Stimulated activated CD4-positive, alpha-beta T cell treated with anti-CD3 and anti-CD28 coated beads, TNF-alpha, amount 100 ng/mL, for 4 hours (primary cell): Measurements from ENCODE around the gene PHEX.

Experiments used
- DNase-seq, 3 experiments: peaks; one replicate each; pipeline ENCODE4 v3.0.0-alpha.2; 2020; ENCODE audit warnings: low read depth in 3 of 3

Gene PHEX

GRCh38 chrX:22148565-22148964 is 116.4 kb downstream of the PHEX start:
- no peak for DNase-seq

DNA sequence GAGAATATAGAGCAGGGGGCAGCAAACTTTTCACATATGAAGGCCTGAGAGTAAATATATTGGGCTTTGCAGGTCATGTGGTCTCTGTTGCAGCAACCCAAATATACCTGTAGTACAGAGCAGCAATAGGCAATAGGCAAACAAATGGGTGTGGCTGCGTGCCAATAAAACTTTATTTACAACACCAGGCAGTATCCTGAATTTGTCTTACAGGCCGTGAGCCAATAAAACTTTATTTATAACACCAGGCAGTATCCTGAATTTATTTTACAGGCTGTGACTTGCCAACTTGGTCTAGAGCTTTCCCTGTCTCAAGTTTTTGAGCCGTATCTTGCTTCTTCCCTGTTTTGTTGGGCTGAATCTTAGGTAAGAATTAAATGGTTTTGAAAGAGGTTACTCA is 118.2 kb downstream of the PHEX start:
- DNase-seq = no peak

DNA sequence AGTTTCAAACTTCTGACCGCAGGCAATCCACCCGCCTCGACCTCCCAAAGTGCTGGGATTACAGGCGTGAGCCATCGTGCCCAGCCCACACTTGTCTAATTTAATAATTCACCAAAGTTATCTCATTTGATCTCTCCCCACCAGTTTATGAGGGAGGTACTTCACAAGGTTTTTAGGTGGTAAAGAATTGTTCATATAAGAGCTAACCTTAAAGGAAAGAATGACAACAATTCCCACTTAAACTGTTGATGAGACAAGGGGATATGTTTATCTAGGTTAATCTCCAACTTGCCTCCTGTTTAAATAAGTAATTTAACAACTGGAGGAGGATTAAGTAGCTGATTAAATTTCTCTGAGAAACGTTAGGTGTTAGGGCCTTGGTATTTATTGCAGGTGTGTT is 123.0 kb downstream of the PHEX start:
- DNase-seq = no peak

GRCh38 chrX:22159071-22159470 is 126.9 kb downstream of the PHEX start:
- no peak for DNase-seq

GRCh38 chrX:22163326-22163725 is 131.2 kb downstream of the PHEX start:
- DNase-seq = no peak

- DNase-seq = no peak
These were observed 132.8 kb downstream of the PHEX start for GRCh38 chrX:22164770-22165388.

DNA sequence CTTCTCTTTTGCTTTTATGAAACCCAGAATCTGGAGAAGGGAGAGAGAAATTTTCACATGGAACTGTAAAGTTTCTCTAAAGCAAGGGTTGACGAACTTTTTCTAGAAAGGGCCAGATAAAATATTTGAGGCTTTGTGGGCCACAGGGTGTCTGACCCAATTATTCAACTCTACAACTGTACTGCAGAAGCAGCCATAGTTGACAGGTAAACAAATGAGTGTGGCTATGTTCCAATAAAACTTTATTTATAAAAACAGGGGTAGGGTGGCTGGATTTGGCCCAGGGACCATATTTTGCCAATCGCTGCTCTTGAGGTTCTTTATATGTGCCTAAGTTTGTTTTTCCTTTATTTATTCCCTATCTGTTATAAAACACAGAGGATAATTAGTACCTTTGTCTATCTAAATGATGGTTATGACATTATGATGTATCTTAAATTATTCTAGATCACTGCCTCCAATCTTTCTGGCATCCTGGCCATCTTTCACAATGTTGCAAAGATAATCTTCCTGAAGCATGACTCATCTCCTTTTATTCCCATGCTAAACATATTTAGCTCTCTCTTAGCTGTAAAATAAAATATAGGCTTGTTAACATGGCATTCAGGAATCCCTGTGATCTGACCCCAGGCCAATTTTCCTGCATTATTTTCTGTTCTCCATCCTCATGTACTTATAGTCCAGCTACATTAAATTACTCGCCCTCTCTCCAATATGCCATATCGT is 133.8 kb downstream of the PHEX start:
- DNase-seq = no peak

GRCh38 chrX:22171287-22172060 is 139.3 kb downstream of the PHEX start:
- DNase-seq = no peak

DNA sequence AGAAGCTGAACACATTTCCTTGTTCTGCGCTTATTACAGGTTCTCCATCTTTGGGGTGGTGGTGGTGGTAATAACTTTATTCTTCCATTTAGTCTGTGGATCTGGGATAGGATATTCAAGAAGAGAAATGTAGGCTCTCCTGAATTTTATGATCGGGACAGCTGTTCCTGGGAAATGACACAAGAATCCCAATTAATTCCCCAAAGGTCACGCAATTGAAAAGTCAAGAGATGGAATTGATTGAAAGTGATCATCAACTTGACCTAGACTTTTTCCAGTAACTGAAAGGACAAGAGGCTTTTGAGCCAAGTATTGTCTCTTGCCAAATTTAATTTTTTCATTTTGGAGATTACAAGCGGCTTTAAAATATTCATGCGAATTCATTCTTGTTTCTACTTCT is 141.8 kb downstream of the PHEX start:
- no peak for DNase-seq

GRCh38 chrX:22177950-22178515 is 145.9 kb downstream of the PHEX start:
- DNase-seq = no peak

GRCh38 chrX:22184096-22184495 is 152.0 kb downstream of the PHEX start:
- no peak for DNase-seq

DNA sequence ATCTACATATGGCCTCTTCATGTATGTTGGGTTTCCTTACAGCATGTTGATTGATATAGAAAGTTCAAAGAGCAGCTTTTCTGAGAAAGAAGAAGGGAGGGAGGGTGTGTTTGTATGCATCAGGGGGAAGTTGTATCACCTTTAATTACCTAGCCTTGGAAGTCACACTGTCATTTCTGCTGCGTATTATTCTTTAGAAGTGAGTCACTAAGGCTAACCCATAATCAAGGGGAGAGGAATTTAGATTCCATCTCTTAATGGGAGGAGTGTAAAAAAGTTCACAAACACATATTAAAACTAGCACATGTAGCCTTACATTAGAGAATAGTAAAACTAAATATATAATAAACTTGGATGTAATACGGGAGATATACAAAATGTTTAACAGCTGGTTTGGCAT is 154.0 kb downstream of the PHEX start:
- DNase-seq = no peak

DNA sequence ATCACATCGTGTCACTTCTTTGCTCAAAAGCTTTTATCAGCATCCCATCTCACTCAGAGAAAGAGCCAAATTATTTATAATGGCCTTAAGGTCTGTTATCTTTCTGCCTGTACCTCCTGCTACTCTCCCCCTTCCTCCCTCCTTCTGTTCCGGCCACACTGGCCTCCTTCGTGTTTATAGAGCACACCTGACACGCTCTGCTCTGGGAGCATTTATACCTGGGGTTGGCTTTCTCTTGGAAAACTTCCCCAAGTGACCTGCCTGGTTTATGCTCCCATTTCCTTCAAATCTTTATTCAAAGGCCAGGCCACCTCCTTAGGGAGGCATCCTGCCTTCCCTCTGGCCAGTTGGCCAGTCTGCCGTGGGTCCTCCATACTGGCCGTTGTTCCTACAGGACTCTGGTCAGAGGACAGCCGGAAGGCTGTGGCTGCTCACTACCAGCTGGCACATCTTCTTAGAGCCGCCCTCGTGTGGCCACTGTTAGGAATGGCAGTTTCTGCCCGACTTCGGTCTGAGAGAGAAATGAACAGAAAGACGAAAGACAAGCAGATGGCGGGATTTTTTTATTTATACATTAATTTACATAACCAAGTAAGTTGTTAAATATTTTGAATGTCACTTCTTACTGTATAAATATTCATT is 160.4 kb downstream of the PHEX start:
- DNase-seq = peak; percentile 6 to 17 (median 16)

GRCh38 chrX:22193851-22194659 is 161.9 kb downstream of the PHEX start:
- DNase-seq = no peak

- no peak for DNase-seq
These were observed 162.5 kb downstream of the PHEX start for GRCh38 chrX:22194660-22194945.

GRCh38 chrX:22196149-22196548 is 164.0 kb downstream of the PHEX start:
- DNase-seq = no peak

DNA sequence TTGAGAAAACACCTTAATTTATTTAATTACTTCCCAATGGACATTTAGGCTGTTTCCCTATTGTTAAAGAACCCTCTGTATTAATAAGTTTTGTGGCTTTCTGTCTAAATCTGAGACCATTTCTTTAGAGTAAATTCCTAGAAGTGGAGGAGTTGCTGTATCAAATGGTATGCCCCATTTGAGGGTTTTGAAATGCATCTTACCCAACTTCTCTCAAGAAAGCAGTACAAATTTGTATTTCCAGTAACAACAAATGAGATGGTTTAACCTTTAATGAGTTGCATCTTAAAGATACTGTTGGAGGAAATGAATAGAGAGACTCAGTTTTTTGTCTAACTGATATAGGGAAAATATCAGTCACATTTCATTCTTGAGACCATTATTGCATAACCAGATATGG is 170.1 kb downstream of the PHEX start:
- no peak for DNase-seq

GRCh38 chrX:22203186-22203585 is 171.1 kb downstream of the PHEX start:
- no peak for DNase-seq

DNA sequence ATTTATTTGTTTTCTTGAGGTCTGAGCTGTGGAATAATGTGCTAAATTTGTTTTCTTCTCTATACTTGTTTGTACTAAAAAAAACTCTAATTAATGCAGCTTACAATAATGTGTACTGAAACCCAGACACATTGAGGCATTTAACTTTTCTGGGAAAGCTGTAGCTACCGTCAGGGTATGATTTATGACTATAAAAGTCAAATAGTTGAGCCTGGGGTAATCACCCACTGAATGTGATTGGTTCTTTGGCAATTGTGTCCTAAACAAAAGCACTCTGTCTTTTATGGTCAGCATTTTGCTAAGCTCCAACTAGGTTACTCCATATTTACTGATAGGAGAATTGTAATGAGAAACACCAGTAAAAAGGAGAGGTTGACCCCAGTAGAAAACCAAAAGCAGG is 174.7 kb downstream of the PHEX start:
- DNase-seq = no peak

- no peak for DNase-seq
These were observed 188.8 kb downstream of the PHEX start for GRCh38 chrX:22220941-22221340.

GRCh38 chrX:22234380-22234779 is 202.3 kb downstream of the PHEX start:
- no peak for DNase-seq

DNA sequence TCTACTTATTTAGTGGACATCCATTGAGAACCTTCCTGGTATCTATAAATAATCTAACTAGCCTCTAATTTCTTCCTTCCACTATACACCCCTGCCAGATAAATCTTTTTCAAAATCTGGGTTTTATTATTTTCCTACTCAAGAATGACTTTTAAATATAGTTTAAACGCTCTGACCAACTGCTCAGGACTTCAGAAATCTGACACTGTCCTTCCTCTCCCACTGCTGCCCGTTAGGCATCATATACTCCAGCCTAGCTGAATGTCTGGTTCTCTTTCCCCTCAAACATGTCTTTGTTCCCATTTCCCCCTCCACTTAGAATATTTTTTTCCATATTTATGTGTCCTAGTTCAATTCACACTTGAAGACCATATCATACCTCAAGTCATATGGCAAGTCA is 205.4 kb downstream of the PHEX start:
- no peak for DNase-seq
